Anterior cingulate cortex (tissue), 58 donors: ENCODE measurements around the gene PNMA8A.

ENCODE experiments used
- DNase-seq, 58 donors: peaks; one replicate each; lab custom pipeline; 2025; lab: John Stamatoyannopoulos, UW

The PNMA8A gene

GRCh38 chr19:46493236-46494145, 22.1 kb upstream of the PNMA8A start:
- DNase-seq, result peak in 1 of 58 donors; percentile 28

GRCh38 chr19:46492841-46493235, 21.5 kb upstream of the PNMA8A start:
- DNase-seq, result no peak

- DNase-seq, result peak in 1 of 58 donors; percentile 15
These were observed 20.8 kb upstream of the PNMA8A start for GRCh38 chr19:46491975-46492682.

DNA sequence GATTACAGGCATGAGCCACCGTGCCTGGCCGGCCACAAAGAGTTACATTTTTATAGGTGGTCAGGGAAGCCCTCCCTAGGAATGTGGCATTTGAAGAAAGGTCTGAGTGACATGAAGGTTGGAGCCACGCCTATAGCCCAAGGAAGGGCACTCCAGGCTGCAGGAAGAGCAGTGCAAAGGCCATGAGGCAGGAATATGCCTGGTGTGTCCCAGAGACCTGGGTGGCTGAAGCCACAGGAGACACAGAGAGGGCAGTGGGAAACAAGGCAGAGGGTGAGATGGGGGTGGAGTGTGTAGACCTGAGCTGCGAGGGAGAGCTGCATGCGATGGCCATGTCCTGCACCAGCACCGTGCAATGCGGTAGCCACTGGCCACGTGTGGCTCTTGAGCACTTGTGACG, 19.4 kb upstream of the PNMA8A start:
- no peak for DNase-seq

- peak in 33 of 58 donors; percentile 16 to 68 (median 35) for DNase-seq
These were observed 18.3 kb upstream of the PNMA8A start for GRCh38 chr19:46489445-46490272.

DNA sequence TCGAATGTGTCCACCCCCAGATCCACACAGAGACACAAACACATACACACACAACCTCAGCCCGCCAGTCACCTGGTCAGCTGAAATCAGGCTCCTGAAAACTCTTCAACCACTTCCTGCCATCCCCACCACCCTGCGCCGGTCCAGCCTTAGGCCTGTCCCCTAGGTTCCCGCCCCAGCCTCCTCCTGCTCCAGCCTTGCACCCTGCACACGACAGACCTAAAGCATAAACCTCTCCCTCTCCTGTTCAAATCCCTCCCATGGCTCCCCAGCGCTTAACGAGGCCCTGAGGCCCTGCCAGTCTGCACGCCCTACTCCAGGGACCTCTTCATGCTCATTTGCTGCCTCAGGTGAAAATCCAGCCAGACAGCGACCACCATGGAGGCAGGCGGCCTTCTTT, 17.2 kb upstream of the PNMA8A start:
- no peak for DNase-seq

DNA sequence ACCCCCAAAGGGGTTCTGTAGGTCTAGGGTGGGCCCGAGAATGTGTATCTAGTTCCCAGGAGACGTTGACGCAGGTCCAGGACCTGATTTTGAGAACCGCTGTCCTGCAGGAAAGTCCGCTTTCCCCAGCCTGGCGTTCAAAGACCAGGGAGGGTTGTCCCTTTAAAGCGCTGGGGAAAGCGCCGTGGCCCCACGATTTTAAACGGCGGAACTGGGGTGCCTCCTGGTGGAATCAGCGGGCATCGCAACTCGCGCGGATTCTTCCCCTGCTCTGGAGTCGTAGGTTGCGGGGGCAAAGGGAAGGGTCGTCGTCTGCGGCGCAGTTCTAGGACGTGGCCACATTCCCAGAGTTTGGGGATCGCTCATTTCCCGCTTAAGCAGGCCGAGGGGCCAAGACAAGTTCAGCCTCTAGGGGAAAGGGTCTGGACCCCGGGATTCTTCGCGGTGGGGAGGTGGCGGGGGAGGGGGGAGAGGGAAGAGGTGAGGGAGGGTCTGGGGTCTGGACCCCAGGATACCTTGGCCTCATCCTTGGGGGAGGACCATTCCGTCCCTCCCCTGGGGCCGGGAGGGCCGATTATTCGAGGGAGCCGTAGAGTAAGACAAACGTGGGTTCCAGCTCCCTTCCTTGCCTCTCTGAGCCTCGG, 16.6 kb upstream of the PNMA8A start:
- DNase-seq, result peak in 57 of 58 donors; percentile 14 to 87 (median 64)

- DNase-seq, result no peak
These were observed 15.9 kb upstream of the PNMA8A start for GRCh38 chr19:46487178-46487801.

- DNase-seq, result no peak
These were observed 15.0 kb upstream of the PNMA8A start for GRCh38 chr19:46486358-46486757.

- peak in 1 of 58 donors; percentile 49 for DNase-seq
These were observed 13.3 kb upstream of the PNMA8A start for GRCh38 chr19:46484656-46485055.

DNA sequence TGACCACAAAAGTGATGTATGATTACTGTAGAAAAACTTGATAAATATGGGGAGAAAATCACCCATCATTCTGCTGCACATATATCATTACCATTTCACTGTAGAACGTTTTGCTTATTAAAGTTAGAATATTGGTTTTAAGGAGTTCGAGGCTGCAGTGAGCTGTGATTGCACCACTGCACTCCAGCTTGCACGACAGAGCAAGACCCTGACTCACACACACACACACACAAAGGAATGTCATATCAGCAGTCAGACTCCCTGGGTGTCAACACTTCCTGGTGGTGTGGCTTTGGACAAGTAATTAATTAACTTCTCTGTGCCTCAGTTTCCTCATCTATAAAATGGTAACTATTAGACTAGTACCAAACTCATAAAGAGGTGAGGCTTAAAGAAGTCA, 11.3 kb upstream of the PNMA8A start:
- no peak for DNase-seq

DNA sequence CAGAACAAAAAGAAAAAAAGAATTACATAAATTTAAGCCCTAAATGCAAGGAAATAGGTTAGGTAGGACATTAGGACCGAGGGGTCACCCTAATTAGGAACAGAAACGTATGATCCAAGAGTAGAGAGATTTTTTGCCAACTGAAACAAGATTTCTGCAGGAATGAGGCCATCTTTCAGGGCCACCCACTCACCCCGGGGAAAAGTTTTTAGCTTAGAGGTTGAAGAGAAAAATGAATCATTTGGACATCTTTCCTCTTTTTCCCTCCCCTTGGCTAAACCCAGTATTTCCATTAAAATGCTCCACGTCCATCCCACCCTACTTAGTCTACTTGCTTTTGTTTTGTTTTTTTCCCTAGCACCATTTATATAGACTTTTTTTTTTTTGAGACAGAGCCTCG, 10.6 kb upstream of the PNMA8A start:
- peak in 1 of 58 donors; percentile 22 for DNase-seq

DNA sequence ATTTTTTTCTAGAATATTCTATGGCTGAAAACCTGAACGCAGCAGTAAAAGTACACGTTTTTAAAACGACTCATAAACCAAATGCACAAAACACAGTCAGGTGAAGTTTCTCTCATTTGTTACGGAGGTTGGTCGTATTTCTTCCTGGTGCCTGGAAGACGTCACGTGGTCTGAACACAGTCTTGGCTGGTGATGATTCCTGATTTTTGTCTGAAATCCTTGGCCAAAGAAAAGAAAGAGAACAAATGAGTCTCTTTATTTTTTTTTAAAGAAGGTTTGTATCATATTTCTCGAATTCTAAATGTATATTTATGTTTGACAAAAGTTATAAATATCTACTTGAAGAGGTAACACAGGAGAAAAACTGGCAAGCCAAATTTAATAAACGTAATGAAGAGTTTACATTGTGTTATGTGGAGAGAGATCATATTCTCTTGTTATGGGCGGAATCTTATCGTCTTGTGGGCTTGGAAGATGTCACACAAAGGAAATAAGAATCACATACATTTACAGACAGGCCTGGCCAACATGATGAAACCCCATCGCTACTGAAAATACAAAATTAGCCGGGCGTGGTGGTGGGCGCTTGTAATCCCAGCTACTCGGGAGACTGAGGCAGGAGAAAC, 10.0 kb upstream of the PNMA8A start:
- no peak for DNase-seq

DNA sequence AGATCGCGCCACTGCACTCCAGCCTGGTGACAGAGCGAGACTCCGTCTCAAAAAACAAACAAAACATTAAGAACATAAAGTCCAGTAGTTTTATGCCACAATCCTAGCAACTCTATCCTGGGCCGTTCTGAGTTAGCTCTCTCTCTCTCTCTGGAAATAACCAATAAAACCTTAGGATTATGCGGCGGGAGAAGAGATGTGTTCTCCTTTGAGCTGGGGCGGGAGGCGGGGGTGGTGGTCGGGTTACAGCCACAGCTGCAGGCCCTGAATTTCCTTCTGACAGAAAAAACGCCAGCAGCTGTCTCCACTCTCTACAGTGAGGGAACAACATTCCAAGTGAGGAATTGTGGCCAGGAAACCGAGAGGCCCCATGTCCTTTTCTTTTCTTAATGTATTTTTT, 9.1 kb upstream of the PNMA8A start:
- DNase-seq, result peak in 1 of 58 donors; percentile 15

DNA sequence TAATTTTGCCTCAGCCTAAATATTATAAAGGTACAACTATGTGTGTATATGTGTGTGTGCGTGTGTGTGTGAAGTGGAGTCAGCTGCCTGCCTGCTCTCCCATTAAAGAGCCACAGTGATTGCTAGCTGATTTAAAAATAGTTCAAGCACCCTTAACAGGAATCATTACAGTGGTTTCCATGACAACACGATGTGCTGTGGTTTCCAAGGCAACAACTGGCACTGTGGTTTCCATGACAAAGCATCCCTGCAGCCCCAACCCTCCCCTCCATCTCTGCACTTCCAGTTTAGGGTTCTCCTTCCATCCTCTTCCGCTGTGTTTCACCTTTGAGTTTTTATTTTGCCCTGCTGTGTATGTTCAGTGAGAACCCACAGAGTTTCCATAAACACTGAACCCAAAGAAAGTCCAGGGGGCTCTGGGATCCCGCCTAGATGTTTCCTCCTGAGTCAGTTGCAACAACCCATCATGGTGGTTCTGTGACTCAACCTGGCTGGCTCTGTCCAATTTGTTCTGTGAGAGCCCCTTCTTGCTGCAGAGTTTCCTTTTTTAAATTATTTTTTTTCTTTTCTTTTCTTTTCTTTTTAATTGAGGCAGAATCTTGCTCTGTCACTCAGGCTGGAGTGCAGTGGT, 7.1 kb upstream of the PNMA8A start:
- DNase-seq, result peak in 46 of 58 donors; percentile 9 to 85 (median 49)

DNA sequence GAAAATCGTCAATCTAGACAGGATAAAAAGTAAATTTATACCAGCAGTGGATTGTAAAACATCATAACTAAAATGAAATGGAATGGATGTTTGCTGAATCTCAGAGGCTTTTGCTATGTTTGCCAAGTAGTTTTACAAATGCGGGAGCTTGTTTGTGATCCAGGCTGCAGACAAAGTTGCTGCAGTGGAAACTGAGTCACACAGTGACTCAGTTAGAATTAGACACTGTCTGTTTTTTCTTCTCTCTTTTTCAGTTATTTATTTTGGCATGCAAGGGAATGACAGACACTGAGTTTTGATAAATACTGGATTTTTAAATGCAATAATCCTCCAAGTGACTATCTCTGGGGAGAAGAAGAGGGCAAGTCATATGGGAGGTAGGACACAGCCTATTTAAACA, 4.6 kb upstream of the PNMA8A start:
- no peak for DNase-seq

DNA sequence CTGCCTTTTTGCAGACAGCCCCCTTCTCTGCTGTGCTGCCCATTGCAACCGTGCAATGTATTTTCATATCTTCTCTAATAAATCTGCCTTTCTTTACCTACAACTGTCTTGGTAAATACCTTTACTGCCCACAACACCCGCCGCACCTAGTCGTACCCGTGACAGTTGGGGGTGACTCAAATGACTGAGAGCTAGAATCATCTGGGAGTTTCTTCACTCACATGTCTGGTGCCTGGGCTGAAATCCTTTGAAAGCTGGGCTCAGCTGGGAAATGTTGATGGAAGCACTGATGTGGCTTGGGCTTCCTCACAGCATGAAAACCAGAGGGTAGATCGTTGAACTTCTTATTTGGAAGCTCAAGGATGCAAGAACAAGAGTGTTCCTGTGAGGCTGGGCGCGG, 2.8 kb upstream of the PNMA8A start:
- DNase-seq, result no peak

- DNase-seq, result no peak
These were observed 1.2 kb upstream of the PNMA8A start for GRCh38 chr19:46472592-46472991.
